Endometrial microvascular endothelial cells (primary cell): ENCODE measurements around the gene CCDC61. TPM values are rescaled to one million over a fixed set of nuclear protein-coding genes. Genes with fewer than 3 reads are reported as not detected.

Experiments used
- in situ Hi-C: cut with HindIII; loops from 2 replicates; pipeline ENCODE4 v1.10.0; 2017; ENCODE audit warnings: low sequenced_read_pairs, low pct_unique_long_range_greater_than_20kb; ENCODE audit errors: inconsistent ontology term
- total RNA-seq: library from RNA; depleted of rRNA; stranded (reverse); fragments of >200 nt; gene quantifications from one replicate; pipeline ENCODE4 v1.2.3, GENCODE V29; 2015; ENCODE audit errors: inconsistent ontology term

The CCDC61 gene
- total RNA-seq, 1 donor from 2014 or later = 4.9 TPM

DNA sequence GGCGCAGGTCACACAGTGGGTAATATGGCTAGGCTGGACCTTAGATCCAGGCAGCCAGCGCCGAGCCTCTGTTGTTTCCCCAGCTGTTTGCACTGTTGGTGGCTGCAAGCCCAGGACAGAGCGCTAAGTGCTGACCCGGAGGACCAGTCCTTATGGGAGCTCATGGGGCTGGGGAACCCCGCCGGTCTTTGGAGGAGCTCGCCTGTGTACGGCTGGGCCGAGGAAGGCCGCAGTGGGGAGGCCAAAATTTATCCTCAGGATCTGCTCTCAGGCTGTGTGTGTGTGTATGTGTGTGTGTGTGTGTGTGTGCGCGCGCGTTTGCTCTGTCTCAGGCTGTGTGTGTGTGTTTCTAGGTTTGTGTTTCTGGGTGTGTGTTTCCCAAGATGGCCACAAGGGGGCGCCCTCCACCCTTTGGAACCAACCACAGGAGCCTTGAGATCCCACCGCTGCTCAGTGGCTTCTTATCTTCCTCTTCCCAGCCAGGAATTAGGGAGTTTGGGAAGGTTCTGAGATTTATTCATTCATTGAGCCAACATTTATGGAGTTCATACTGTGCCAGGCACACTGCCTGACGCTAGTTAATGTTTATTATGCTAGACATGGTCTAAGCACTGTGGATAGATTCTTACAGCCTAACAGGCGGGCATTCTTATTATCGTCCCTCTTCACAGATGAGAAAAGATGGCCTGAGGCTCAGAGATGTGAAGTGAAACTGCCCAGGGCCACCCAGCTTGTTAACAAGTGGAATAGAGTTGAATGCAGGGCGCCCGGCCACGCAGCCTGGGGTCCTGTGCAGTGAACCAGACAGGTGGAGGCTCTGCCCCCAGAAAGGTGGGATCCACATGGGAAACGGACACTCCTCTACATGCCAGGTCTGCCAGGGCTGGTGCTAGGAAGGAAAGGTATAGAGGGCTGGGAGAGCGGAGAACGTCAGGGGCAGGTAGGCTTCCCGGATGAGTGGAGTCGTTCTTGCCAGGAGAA, 14.6 kb downstream of the CCDC61 start:
- in situ Hi-C loops = no loop called here

DNA sequence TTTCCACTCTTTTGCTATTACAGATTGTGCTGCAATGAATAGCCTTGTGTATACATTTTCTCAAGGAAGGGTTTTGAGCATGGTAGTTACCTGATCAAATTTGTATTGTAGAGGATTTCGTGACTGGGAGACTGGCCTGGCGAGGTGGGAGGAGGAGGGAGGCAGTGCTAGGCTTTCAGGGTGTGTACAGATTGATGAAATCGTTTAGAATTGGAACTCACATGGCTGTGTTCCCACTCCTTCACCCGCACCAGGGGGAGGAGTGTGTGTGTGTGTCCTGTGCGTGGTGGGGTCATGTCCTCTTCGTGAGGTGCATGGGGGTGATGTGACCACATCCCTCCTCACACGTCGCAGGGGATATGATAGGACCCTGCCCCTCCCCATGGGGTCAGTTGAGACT, 19.3 kb downstream of the CCDC61 start:
- in situ Hi-C loops = no loop called here

DNA sequence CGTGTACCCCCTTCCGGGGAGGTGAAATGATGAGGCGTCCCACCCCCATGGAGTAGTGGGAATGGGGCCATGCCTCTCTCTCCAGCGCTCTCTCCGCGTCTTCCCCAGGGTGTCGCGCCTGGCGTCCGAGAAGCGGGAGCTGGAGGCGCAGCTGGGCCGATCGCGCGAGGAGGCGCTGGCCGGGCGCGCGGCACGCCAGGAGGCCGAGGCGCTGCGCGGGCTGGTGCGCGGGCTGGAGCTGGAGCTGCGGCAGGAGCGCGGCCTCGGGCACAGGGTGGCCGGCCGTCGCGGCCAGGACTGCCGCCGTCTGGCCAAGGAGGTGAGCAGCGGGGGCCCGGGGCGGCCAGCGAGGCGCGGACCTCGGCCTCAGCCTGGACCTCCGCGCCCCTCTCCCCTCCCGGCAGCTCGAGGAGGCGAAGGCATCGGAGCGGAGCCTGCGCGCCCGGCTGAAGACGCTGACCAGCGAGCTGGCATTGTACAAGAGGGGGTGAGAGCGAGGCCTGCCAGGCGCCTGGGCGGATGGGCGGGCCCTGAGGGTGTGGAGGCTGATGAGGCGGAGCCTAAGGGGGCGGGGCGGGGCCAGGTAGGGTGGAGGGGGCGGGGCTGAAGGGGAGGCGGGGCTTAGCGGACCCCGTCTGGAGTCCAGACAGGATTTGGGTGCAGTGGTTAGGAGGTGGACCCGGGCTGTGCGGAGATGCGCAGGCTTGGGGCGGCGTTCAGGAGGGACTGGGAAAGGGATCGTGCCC, 19.8 kb downstream of the CCDC61 start:
- in situ Hi-C loops = no loop called here

DNA sequence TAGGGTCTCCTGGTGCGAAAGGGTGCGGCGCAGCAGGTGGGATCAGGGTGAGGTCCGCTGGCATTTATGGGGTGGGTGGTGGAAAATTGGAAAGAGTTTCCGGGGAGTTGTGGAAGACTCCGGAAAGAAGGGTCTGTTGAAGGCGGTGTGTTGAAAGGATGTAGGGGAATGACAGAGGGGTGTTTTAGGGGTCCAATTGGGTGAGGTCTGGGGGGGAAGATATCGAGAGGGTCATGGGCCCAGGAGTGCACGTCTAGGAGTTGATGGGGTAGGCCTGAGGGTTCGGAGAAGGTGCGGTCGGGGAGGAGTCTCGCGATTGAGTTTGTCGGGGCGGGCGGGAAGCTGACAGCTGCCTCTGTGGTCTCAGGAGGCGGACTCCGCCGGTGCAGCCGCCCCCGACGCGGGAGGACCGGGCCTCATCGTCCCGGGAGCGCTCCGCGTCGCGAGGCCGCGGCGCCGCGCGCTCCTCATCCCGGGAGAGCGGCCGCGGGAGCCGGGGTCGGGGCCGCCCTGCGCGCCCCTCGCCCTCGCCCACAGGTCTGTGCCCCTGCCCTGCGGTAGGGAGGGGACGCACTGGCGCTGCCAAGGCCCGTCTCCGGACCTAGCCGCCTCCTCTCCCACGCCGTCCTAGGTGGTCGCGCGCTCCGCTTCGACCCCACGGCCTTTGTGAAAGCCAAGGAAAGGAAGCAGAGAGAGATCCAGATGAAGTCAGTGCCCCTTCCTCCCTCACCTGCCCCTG, 20.6 kb downstream of the CCDC61 start:
- in situ Hi-C loops = no loop called here

DNA sequence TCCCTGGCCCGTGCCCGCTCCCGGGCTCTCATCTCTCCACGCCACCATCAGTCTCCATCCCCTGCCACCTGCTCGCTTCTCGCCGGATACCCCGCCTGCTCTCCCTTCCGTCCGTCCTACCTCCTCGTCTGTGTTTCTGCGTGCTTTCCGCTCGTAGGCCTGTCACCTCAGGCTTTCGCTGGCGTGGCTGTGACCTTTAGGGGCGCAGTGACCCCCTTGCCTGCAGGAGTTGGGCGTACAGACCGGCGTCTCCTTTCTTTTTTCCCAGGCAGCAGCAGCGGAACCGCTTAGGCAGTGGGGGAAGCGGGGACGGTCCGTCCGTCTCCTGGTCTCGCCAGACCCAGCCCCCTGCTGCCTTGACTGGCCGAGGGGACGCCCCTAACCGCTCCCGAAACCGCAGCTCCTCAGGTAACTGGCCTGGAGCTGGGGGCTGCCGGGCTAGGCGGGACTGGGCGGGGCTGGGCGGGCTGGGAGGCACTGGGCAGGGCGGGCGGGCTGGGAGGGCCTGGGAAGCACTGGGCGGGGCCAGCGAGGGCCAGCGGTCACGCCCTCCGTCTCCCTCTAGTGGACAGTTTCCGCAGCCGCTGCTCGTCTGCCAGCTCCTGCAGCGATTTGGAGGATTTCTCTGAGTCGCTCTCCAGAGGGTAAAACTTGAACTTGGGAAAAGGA, 21.3 kb downstream of the CCDC61 start:
- in situ Hi-C loops = no loop called here

DNA sequence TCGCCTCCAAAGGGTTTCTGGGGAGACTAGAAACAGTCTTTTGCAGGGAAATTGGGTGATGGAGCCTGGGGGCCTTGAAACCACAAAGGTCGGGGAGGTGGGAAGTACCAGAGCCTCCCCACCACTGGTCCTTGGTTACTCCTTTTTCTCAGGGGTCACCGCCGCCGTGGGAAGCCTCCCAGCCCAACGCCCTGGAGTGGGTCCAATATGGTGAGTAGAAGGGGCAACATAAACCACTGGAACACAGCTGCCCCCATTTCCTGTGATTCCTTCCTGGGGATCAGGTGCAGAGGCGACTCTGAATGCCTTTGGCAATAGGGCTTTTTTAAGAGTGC, 21.8 kb downstream of the CCDC61 start:
- in situ Hi-C loops = no loop called here

DNA sequence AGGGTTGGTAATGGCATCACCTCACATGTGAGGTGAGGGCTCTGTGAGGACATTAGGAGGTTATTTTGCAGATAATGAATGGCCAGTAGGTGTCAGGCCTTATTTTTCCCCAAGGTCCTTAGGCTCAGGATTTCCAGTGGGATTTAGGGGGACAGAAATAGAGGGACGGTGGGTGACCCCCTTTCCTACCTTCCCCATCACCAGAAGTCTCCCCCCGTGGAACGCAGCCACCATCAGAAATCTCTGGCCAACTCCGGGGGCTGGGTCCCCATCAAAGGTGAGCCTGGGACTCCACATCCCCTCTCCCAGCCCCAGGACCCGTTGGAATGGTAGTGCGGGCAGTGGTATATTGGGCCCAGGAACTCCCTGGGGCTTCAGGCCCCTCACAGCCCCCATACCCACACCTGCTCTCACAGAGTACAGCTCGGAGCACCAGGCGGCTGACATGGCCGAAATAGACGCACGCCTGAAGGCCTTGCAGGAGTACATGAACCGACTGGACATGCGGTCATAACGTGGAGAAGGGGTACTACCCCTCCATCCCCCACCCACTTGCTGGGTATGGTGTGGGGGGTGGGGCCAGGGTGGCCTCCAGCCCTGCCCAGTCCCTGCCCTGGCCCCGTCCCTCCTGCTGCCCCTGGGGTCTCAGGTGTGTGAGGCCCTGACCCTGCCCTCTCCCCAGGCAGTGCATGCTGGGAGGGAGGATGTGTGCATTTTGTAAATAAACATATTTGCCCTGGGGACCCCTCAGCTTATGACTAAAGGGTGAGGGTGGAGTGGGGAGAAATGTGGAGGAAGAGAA, 22.8 kb downstream of the CCDC61 start:
- in situ Hi-C loops = no loop called here

DNA sequence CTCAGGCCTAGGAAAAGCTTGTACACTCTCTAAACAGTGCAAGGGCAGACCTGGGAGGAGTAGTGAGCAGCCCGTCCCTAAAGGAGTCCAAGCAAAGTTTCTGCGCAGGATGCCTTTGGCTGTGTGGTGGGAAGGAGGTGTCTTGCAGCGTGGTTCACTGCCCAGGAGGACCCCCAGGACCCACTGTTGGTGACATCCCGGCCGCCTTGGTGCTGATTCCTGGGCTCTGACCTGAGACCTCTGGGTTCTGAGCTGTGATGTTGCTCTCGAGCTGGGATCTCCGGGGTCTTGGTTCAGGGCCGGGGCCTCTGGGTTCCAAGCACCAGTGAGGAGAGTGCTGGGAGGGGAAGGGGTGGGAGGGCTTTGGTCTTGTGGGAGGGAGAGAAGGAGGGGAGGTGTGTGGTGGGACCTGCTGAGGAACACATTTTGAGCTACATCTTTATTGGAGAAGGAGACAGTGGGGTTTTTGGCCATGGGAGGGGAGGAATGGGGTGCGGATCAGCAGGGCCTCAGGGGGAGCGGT, 23.5 kb downstream of the CCDC61 start:
- in situ Hi-C loops = no loop called here

DNA sequence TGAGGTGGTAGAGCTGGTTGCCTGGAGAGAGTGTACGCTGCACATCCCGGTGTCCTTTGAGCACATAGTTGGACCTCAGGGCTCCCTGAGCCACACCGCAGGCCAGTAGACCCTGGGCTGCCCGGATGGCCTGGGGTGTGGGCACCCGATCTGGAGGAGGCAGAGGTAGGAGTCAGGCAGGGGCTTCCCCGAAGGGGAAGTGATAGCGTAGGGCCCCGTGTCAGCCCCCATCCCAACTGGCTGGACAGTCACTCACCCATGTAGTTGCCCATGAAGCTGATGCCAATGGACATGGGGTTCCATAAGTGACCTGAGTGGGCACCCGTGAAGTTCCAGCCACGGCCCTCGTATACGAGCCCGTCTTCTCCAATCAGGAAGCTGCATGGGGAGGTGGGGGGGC, 24.0 kb downstream of the CCDC61 start:
- in situ Hi-C loops = no loop called here

DNA sequence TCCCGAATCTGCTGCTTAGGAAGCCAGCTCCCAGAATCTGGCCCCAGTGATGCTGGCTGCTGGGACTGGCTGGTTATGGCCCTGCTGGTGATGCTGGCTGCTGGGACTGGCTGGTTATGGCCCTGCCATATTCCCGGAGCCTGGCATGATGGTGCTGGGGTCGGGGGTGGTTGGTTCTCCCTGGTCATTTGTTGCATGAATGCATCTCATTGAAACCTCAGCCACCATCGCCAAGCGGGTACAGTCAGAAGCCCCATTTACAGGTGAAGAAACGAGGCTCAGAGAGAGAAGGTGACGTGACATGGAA, 25.5 kb downstream of the CCDC61 start:
- in situ Hi-C loops = no loop called here

DNA sequence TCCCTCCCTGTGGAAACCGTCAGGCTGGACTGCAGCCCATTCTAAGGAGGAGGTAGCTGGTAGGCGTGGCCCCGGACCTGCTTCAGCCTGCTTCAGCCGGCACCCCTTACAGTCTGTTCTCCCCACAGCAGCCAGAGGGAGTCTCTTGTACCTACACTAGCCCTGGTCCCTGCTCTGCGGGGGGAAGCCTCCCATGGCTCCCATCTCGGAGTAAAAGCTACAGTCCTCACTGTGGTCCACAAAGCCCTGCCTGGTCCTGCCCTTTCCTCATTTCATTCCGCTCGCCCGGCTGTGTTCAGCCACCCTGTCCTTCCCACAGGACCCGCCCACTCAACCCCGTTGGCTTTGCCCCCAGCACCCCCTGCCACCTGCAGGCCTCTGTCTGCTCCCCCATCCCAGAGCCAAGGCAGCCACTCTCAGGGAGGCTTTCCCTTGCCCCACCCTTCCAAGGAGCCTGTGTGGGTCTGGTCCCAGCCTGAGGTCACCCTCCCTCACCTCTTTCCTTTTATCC, 26.3 kb downstream of the CCDC61 start:
- in situ Hi-C loops = no loop called here

DNA sequence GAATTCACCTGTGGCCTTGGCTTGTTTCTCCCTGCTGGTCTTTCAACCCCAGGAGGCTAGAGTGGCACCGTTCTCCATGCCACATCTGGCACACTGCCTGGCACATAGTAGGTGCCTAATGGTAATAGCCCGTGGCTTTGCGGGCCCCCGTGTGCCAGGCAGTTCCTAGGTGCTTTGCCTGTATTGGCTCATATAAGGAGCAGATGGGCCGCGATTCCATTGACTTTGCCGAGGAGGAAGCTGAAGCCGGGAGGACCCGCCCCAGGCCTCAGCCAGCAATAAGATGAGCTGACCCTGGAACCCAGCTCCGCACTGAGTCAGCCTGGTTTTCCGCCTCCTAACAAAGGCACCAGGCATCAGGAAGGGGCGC, 26.8 kb downstream of the CCDC61 start:
- in situ Hi-C loops = no loop called here

DNA sequence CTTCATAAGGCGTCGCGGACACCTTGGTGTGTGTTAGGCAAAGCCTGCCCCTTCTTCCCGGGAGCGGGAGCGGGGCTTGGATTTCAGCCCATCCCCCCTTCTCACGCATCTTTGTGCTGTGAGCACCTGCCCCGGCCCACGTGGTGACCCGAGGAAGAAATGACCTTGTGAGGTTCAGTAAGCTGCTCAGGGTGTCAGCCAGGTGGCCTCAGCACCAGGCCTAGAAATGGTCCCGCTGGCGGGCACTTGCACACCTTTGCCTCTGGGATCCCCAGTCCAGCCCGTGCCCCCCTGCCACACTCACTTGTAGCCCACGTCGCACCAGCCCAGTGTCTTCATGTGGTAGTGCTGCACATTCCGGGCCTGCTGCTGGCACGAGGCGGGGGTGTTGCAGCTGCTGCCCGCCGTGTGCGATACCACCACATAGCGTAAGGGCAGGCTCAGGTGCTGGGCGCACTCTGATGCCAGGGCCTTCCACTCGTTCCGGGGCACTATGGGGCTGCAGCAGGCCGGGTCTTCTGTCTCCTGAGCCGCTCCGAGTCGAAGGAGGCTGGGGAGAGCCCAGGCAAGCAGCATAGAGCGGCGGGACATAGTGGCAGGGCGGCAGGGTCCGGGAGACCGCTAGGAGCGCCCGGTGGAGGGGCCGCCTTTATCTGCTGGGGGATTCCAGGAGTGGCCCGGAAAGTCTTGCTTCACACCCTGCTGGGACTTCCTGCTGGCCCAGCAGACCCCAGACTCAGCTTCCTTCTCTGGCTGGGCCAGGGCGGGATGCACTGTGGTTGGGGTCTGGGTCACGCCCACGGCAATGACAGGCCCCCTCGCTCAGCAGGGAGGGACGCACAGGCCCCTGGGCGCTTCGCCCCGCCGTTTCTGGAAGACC, 27.4 kb downstream of the CCDC61 start, which contains the start of gene PGLYRP1:
Gene PGLYRP1 (minus strand): TSS at position 623 of the 880 bp plus-strand sequence. CDS start 32 bp downstream, at position 591.
- in situ Hi-C loops = no loop called here

DNA sequence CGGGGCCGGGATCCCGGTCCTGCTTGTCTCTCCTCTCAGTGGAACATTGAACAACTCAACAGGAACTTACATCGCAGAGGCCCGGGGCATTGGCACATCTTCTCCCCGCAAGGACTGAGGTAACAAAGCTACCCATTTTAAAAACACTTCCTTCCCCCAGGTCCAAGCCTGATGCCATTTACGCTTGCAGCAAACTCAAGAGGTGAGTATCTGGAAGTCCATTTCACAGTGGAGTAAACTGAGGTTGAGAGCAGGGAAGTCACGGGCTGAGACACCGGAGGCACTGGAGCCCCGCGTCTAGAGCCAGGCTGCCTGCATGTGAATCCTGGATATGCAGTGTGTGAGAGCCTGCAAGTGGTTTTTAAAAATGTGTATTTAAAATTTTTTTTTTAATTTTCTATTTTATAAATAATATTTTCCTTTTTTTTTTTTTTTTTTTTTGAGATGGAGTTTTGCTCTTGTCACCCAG, 28.1 kb downstream of the CCDC61 start:
- in situ Hi-C loops = no loop called here

DNA sequence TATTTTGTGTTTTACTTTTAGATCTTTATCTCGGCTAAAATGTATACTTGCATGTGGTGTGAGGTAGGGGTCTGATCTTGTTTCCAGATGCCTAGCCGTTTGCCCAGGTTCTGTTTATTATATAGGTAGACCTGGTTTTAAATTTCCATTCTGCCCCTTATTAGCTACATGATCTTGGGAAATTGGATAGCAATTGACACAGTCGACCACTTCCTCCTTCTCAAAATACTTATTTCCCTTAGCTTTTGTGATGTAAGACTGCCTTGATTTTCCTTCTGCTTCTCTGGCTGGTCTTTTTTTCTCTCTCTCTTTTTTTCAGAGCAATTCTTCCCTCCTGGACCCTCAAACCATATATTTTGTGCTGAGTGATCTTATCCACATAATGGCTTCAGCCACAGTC, 30.6 kb downstream of the CCDC61 start:
- in situ Hi-C loops = no loop called here

DNA sequence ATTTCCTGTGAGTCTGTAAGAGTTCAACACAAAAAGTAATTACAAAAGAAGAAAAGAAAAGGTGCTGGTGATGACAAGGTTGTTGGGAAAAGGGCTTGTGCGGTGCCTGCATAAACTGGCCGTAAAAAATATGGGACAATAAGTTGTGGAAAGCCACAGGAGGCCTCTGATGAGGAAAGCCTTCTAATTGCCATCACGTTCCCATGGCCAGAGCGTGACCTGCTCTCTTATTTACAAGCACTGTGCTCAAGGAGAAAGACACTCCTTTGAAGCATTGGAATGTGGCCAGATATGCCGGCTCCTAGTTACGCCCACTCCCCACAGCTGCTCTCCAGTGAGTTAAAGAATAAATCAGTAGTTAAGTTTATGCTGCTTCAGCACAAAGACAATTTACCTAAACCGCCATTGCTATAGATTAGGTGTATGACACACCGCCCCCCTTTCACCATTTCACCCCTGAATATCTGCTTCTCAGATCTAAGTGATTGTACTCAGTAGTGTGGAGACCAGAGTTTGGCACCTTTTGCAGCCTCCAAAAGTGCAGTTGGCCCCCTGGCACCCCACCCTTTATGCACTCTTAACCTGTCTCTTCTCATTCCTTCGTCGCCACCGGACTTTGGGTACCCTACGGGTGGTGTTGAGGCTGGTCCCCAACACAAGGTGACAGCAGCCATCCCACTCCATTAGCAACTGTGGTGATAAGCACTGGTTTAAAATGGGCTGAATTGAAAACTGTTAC, 35.7 kb downstream of the CCDC61 start:
- in situ Hi-C loops = no loop called here
